Measurements from ENCODE around the gene USP37. TPM values are rescaled to one million over a fixed set of nuclear protein-coding genes. Genes with fewer than 3 reads are reported as not detected.

Gene USP37
- total and polyA plus RNA-seq, 2 of the 13 experiments (the other 11 are each of a cell fraction or from before 2014, with no cell fraction given) = 6.5 to 30.6 TPM

- TF ChIP-seq DZIP1 (CRISPR knock-in tag; IDR thresholded peaks at IDR 0.05) (no peak), ZNF263 (CRISPR knock-in tag; IDR thresholded peaks at IDR 0.05) (0 out of 2 replicates have a peak, but pooled peaks have one; percentile 42), POLR2A (IDR thresholded peaks at IDR 0.05; ENCODE audit: insufficient read depth in 1 of 2, low read depth in 2 of 2, low read length in 2 of 2) (peak in 1 of 2 experiments; percentile 63; a peak in 2 of 4 replicates), FOXC1 (CRISPR knock-in tag; IDR thresholded peaks at IDR 0.05; ENCODE audit: borderline replicate concordance) (peak; percentile 59; the same call in 1 of the 2 replicates), ZNF274 (CRISPR knock-in tag; IDR thresholded peaks at IDR 0.05) (no peak), NRL (CRISPR knock-in tag; IDR thresholded peaks at IDR 0.05; ENCODE audit: borderline replicate concordance) (peak; percentile 72), ZNF615 (CRISPR knock-in tag; IDR thresholded peaks at IDR 0.05; ENCODE audit: borderline replicate concordance) (no peak), STAG1 (CRISPR knock-in tag; IDR thresholded peaks at IDR 0.05) (no peak; the same call in none of the 2 replicates), ZNF260 (CRISPR knock-in tag; IDR thresholded peaks at IDR 0.05; ENCODE audit: borderline replicate concordance, low read depth) (no peak; the same call in 1 of the 2 replicates), IKZF1 (IDR thresholded peaks at IDR 0.05) (no peak), JARID2 (CRISPR knock-in tag; IDR thresholded peaks at IDR 0.05; ENCODE audit: insufficient replicate concordance) (no peak), RAD51 (IDR thresholded peaks at IDR 0.05; ENCODE audit: borderline replicate concordance) (no peak), ZNF557 (CRISPR knock-in tag; IDR thresholded peaks at IDR 0.05) (peak; percentile 26; the same call in 1 of the 2 replicates), ZNF512B (CRISPR knock-in tag; IDR thresholded peaks at IDR 0.05; ENCODE audit: borderline replicate concordance) (no peak; the same call in 1 of the 2 replicates), ZNF746 (CRISPR knock-in tag; IDR thresholded peaks at IDR 0.05) (peak; percentile 100), BCL3 (CRISPR knock-in tag; IDR thresholded peaks at IDR 0.05) (no peak; the same call in 1 of the 2 replicates), BATF2 (CRISPR knock-in tag; IDR thresholded peaks at IDR 0.05) (no peak)
These were observed 166.9 kb downstream of the USP37 start (continued) for GRCh38 chr2:218400930-218401881.

All from HepG2 (cell line).